Measurements from ENCODE around the gene CLDN3.
A peak's percentile ranks its signal among the peaks of the same experiment; 100 is the strongest.

GRCh38 chr7:73738612-73739386 is 31.3 kb downstream of the CLDN3 start, which contains the start of gene ABHD11:
- TF ChIP-seq CTCF (IDR thresholded peaks at IDR 0.05) (no peak), KDM1A (IDR thresholded peaks at IDR 0.05; ENCODE audit: low read depth) (no peak), ZFP36 (IDR thresholded peaks at IDR 0.05; ENCODE audit: borderline replicate concordance, partially characterized antibody) (no peak), EP300 (IDR thresholded peaks at IDR 0.05) (no peak), RAD21 (conservative IDR thresholded peaks at IDR 0.05 in 1 of 2, IDR thresholded peaks at IDR 0.05 in 1 of 2) (peak in 1 of 2 experiments; percentile 41; a peak in 3 of 5 replicates), POLR2A (IDR thresholded peaks at IDR 0.05; ENCODE audit: low read length) (peak; percentile 78), E2F6 (IDR thresholded peaks at IDR 0.05; ENCODE audit: borderline replicate concordance, low read depth) (peak; percentile 81), NPAS2 (CRISPR knock-in tag; IDR thresholded peaks at IDR 0.05; ENCODE audit: borderline replicate concordance) (no peak), JUNB (IDR thresholded peaks at IDR 0.05) (no peak)
